GM18907 (cell line): ENCODE data around the gene SDC4.
"Not testable (repeated sequence)": the region's sequence is repeated elsewhere in the genome, so short reads cannot be mapped to it uniquely, and the experiment has no call there.

Experiments
- ATAC-seq: cut with Tn5 transposase; IDR thresholded peaks from one replicate; pipeline ENCODE4 v1.9.1; 2021; ENCODE audit warnings: mild to moderate bottlenecking, moderate library complexity; ENCODE audit not compliant: unreplicated experiment

SDC4 gene

DNA sequence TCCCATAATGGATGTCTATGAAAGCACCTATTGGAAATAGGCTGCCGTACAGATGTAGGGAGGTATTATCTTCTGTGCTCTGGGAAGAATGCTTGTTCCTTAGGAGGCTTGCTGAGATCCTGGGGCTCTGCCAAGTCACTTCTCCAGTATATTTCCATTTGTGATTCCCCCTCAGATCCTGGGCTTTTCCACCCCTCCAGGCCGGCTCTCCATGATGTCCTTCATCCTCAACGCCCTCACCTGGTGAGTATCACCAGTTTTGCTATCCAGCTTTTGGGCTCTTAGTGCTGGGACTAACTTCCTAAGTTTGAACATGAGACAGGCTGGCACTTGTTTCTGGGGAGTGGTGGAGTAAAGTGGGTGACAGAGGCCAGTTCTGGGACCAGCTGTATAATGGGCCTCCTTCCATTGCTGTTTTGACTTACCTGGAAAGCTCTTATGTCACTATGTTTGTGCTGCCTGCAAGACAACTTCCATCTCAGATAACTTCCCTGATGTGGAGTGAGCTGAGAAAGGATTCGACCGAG lies 17.3 kb upstream of the SDC4 start:
- ATAC-seq = no peak

DNA sequence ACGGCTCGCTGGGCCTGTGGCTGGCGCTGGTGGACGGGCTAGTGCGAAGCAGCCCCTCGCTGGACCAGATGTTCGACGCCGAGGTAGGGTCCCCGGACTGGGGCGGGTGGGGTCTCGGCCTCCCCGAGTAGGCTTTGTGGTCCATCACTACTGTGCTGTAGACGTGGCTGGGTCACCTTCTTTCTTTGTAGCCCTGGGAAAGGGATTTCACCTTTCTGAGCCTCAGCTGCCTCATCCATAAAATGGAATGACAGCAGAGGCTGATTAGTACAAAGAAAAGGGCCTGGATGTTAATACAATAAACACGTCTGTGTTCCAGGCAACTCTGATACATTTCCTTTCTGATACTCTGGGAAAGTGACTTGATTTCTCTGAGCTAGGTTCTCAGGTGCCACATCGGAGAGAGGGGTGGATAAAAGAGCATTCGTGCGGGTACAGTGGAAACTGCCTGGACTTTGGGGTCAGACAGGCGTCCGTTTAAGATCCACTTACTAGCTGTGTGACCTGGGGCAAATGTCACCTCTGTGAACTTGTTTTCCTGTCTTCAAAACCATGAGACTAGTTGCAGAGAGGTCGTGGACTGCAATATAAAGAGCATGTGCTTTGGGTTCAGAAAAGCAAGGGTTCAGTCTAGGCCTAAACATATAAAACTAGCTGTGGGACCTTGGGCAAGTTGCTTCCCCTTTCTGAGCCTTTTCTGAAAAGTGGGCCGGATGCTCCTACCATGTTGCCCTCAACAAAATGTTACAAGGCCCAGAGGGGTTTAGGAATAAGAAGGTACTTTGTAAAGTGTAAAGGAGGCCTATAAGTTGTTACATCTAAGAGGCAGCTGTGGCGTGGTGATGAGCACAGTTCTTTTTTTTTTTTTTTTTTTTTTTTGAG lies 15.6 kb upstream of the SDC4 start:
- ATAC-seq = no peak

DNA sequence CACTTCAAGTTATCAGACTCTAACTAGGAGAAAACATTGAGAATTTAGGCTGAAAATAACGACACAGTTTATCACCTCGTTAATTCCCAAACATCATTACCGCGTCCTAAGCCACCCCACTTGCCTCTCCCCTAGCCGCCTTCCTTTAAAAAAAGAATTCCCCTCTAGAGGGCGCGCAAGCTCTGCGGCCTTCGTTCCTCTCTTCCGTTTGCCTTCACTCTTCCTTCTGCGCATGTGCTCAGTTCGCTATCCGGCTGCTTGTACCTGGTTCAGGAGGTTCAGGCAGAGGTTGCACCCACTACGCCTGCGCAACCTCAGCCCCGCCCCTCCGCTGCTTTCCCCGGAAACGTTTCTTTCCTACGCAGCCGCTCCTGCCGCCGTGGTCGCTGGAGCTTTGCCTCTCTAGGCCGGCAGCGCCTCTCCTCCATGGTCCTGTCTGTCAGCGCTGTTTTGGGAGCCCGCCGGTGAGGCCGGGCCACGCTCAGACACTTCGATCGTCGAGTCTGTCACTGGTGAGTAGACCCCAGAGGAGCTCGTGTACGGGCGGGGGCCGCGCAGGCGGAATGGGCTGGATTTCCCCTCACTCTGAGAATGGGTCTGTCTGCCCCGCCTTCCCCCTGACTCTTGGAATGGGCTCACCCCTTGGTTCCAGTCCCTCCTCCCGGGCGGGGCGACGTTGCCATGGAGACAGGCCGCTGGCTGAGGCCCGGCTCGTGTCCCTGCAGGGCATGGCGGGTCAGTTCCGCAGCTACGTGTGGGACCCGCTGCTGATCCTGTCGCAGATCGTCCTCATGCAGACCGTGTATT lies 14.8 kb upstream of the SDC4 start, which contains the start of gene SYS1:
SYS1 (plus strand) TSS at position 353 of the 807 bp plus-strand sequence; CDS start at position 729, 376 bp downstream.
- peak; percentile 79 for ATAC-seq

DNA sequence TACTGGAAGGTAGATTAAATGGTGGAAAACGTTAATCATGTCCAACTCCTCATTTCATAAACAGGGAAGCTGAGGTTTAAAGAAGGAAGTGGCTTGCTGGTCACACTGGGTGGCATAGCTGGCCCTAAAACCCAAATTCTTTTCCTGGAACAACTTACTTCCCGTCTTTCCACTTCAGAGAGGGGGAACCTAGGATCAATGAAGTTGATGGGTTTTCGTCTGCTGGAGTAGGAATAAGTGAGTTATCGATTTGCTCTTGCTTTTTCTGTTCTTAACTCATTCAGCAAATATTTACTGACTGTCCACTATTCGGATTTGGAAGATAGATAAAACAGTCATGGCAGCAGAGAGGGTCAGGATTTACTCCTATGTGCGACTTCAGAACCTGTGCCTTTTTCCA lies 13.6 kb upstream of the SDC4 start:
- no peak for ATAC-seq

DNA sequence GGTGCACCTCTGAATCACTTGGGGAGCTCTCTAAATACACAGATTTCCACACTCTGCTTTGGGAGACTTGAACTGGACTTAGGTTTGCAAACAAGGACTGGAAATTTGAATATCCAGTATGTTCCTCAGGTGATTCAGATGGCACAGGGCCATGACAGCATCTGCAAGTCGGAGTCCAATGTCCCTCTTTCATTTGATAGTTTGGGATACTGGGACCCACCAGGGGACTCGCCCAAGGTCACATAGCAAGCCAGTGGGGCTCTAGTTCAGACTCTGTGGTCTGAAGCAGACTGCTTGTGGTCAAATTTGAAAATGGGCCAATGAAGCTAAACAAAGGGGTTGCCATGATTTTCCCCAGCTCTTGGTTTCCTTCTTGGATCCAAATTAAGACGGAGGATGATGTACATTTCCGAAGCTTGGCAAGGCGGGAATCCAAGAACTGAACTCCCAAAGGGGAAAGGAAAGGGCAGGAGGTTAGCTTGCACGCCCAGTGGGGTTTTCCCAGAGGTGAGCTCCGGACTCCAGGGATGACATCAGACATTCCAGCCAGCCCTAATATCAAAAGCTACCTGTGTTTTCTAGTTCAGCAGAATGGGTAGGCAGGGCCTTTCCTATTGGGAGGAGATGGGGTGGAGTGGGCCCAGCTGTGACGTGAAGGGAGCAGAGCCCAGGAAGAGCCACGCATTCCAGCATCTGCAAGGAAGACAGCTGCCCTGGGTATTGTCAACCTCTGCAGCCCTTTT lies 11.4 kb upstream of the SDC4 start:
- ATAC-seq = no peak

DNA sequence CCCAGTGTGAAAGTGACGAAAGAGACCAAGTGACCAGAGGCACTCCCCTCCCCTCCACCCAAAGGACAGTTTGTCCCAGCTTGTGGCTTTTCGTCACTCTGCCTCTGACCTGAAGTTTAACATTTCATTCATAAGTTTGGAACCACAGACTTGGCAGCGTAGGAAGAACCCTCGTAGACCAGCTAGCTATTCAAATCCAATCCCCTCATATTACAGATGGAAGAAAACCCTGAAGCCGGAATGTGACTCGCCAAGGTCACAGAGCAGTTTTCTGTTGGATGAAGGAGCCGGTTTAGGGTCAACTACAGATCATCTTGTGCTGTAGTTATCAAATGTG lies 10.8 kb upstream of the SDC4 start:
- ATAC-seq = no peak

DNA sequence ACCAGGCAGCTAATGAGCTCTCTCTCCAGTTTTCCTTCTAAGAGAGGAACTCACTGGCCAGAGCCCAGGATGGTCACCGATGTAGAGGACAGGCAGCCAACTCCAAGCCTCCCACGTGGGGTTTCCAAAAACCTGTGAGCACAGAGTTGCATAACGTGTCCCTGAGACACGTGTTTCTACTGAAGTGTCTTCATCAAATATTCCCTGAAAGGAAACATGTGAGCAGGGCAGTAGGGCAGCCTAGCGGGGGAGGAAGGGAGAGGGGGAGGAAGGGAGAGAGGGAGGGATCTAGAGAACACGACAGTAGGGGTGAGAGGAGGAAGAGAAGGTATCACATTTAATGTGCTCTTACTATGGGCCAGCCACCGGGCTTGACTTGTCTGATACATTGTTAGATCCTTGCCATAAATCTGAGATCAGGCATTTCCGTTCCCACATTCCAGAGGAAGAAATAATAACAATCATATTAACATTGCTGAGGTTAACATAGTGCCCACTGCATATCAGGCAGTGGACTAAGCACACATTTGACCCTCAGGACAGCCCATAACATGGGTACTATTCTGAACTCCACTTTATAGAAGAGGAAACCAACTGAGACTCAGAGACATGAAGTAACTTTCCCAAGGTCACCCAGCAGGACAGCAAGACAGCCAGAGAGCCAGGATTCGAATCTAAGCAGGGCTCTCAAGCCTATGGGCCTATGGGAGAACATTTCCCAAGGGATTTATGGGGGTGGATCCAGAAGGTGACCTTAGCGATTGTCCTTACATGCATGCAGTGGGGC lies 10.3 kb upstream of the SDC4 start:
- no peak for ATAC-seq

DNA sequence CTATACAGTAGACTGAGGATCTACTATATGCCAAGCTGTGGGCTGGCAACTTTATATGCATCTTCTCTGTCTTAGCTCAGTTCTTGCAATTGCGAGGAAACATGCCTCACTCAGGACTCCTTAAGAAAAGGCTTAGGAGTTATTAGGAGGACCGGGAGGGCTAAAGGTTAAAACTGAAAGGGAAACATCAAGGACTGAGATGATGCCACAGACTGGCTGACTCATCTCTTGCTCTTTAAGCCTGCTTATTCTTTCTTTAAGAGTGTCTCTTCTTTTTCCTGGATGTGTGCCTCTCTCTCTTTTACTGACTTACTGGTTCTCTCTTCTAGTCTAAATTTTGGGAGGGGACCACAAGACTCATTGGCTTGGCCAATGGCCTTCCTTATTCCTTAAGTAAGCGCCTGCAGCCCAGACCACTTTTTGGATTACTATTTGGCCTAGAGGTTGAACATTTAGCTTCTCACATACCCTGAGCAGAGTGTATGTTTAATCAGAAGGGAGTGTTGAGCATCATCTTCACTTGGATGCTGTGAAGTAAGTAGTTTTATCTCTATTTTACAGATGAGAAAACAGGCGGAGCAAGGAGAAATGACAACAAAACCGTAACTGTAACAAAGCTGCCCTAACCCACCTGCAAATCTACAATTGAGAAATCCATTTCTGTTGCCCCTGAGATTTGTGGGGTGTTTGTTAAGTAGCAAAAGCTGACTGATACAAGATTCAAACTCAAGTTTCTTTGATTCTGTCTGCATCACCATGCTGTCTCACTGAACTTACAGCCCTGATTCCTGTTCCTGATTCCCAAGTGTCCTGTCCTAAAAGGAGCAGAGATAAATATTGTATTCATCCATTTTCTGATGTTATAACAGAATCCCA lies 7.2 kb upstream of the SDC4 start:
- no peak for ATAC-seq

DNA sequence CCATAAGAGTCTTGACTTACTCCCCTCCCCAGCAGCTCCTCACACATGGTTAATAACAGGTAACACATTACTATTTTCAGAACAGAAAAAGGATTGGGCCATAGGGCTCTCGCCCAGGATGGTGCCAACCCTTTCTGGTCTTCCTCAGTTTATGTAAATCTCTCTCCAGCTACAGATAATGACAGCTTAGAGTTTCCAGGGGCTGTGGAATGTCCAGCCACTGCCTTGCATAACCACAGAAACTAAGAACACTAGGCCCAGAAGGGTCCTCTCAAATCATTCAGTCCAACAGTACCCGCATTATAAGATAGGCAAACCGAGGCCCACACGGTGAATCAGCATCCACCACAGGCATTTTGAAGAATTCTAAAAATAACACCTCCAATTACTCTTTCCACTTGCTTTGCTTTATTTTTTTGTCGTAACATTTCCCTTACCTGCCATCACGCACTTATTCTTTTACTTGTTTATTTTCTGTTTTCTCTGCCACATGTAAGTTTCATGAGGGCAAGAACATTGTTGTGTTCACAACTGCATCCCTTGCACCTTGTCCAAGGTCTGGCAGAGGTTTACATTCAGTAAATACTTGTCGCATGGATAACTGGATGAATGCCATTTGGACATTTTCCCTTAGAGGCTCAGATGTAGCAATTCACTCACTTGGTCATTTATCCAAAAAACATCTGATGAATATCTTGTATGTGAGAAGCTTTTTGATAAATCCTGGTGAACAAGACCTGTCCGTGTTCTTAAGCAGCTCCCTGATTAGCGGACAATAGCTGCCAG lies 6.4 kb upstream of the SDC4 start:
- ATAC-seq = no peak

DNA sequence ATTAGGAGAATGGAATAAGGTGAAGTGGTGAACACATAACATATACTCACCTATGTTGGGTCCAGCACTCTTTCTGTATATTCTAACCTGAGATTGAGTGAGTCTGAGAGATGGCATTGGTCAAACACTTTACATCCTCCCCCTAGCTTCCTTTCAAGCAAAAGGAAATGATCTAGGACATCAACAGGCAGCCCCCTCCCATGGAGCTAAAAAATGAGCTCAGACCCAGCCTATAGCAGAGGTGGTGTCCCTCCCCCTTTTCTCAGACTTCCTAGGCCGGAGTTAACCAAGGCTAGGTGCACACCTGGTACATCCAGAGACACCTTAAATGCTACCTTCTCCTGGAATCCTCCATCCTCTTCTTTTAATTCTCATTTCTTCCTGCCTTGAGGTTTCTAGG lies 5.5 kb upstream of the SDC4 start:
- no peak for ATAC-seq

DNA sequence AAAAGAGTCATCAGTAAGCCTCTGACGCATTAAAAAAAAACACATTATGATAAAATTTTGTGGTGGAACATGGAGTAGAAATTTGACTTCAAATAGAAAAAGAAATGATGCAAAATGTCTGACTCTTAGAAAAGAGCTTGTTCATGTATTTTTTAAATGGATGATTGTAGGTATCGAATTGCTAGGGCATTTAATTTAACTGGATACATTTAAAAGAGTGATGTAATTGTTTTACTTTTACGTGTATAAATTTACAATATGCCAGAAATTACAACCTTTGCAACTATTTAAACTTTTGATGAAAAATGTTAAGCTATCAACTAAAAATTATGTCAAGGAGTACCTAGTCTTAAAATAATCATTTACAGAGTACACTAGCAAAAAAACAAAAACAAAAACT lies 4.5 kb upstream of the SDC4 start:
- ATAC-seq = no peak

DNA sequence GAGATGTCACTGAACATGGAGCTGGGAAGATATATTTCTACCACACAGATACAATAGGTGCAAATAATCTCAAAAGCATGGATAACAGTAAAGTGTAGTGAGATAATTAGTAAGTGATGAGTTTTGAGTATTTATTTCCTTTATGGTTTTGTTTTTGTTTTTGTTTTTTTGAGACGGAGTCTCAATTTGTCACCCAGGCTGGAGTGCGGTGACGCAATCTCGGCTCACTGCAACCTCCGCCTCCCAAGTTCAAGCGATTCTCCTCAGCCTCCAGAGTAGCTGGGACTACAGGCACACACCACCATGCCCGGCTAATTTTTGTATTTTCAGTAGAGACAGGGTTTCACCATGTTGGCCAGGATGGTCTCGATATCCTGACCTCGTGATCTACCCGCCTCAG lies 2.6 kb upstream of the SDC4 start:
- ATAC-seq = not testable (repeated sequence)

DNA sequence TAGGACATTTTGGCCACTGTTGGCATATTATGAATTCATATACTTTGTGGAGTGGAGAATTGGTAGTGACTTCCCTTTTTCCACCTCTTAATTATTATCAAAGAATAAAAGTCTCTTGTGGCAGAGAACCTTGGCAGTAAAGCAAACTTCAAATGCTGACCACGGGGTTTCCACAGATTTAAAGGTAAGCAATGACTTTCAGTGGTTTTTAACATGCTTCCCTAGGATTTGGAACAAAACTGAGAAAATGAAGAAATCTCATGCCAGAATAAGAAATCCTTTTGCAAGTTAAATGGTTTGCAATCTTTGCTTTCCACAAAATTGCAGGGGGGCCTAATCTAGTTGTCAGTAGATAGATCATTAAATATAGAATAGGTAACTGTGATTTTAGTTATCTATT lies 2.0 kb upstream of the SDC4 start:
- ATAC-seq = no peak

DNA sequence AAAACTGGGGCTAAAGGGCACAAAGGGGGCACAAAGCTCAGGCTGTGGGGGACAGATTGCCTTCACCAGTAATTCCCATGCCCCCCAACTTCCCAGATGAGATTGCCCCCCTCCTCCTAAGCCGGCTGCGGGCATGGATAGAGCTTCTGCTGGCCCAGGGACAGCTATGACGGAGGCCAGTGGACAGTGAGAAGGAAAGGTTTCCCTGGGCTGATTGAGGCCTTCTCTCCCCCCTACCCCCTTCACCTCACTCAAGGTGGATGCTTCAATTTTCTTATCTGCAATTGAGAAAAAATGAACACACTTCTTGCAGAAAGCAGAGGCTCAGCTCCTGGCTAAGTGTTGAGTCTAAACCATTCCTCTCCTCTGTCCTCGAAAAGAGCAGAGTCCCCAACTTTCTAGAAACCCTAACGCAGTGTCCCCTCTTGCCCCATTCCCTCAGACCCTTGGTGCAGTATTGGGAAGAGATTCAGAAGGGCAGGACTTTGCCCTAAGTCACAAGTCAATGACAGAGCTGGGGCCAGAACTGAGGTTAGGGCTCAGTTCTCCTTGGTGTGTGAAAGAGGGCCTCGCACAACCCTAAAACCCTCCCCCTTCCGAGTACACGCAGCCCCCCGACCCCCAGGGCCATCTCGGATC lies 808 bp downstream of the SDC4 start:
- ATAC-seq = no peak

DNA sequence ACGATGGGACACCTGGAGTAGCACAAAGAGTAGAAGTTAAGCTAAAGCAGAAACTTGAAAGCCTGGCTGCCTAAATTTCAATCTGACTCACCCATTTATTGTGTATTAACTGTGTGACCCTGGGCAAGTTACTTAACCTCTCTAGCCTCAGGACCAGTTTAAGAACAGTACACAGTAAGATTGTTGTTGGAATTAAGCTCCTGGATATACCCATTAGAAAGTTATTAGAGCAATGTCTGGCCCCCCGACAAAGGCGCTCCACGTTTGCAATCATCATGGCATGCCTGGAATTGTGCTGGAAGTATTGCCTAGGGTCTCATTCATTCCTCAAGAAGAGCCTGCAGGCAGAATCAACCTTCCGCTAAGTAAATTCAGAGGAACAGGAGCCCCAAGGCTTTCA lies 1.4 kb downstream of the SDC4 start:
- ATAC-seq = no peak

DNA sequence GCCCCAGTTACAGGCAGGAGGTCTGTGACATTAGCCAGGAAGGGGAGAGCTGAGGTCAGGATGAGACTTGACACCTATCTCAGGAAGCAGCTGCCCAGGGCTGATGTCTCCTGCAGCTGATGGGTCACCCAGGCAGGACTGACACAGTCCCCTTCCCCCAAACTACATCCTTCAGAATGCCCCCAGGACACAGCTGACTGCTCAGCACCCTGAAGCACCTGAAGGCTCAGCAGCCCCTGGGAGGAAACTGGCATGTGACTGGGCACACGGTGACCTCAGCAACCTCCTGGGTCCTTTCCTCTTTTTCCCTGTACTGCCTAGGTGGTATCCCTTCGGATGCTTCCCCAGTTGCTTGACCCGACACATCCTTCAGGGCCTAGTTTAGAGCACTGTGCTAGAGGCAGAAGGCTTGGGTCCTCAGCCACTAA lies 1.9 kb downstream of the SDC4 start:
- no peak for ATAC-seq

DNA sequence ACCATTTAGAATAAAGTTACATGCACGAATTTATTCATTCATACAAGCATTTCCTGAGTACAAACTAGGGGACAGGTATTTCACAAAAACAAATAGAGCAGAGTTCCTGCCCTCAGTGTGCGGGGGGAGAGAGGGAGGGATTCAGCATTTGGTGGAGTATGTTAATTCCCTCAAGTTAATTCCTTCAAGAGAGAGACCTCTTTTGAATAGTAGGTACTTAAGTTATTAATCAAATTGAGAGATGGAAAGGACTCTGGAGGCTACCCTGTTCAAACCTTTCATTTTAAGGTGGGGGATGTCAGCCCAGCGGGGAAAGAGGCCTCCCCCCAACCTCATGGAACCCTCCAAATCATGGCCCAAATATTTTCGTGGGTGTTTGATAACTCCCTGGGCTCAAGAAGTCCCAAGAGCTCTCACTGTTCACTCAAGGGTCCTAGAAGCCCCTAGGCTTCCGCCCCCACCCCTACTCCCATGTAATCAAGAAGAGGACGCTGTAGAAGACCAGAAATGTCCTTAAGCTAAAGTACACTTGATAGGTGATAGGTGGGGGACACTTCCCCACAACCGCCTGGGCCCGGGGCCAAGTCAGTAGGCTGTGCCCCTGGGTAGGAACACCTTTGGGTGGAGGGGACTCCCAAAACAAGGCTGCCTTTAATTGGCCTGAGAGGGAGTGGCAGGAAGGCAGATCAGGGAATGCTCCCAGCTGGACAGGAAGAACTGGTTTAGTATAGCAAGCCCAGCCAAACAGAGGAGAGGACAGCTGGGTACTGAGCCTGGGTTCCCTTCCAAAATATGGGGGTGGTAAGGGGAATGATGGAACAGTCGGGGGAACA lies 2.9 kb downstream of the SDC4 start:
- no peak for ATAC-seq
